HepG2 (cell line): ENCODE data around the gene VAMP8. TPM values are rescaled to one million over a fixed set of nuclear protein-coding genes. Genes with fewer than 3 reads are reported as not detected.
A peak's percentile ranks its signal among the peaks of the same experiment; 100 is the strongest.

Experiments used
- FOXA1 ChIP-seq, 2 experiments: fragments of 450-650 bp in 1 of 2; sonication (generic) in 1 of 2; formaldehyde crosslinking in 1 of 2; IDR thresholded peaks; 2 replicates each; pipeline versions ENCODE4 v1.4.0 to v1.6.1; 2016 to 2020; ENCODE audit warnings: missing genetic modification reagents in 1 of 2
- NFAT5 ChIP-seq: sonication (generic); formaldehyde crosslinking; IDR thresholded peaks from 2 replicates; pipeline ENCODE4 v1.4.0; 2020; ENCODE audit warnings: missing genetic modification reagents
- PAF1 ChIP-seq: IDR thresholded peaks from 2 replicates; pipeline ENCODE4 v1.6.1; 2016; ENCODE audit warnings: missing genetic modification reagents, missing compliant biosample characterization
- RARA ChIP-seq: IDR thresholded peaks from 2 replicates; pipeline ENCODE4 v1.6.1; 2016; ENCODE audit warnings: missing genetic modification reagents, missing compliant biosample characterization
- SOX13 ChIP-seq, 3 experiments: fragments of 450-650 bp in 1 of 3; sonication (generic) in 1 of 3; formaldehyde crosslinking in 1 of 3; IDR thresholded peaks in 2 of 3; conservative IDR thresholded peaks in 1 of 3; 2 replicates each; pipeline versions ENCODE4 v1.5.0 to v1.6.1; 2016 to 2020; ENCODE audit warnings: antibody characterized with exemption in 1 of 3, mild to moderate bottlenecking in 1 of 3, missing compliant biosample characterization in 1 of 3, missing genetic modification reagents in 1 of 3, moderate library complexity in 1 of 3
- SOX5 ChIP-seq: IDR thresholded peaks from 2 replicates; pipeline ENCODE4 v1.6.1; 2016; ENCODE audit warnings: borderline replicate concordance
- ZNF512 ChIP-seq: sonication (generic); formaldehyde crosslinking; IDR thresholded peaks from 2 replicates; pipeline ENCODE4 v1.4.0; 2020; ENCODE audit warnings: mild to moderate bottlenecking, missing genetic modification reagents
- polyA plus RNA-seq, 8 experiments: library from polyadenylated mRNA; depleted of rRNA in 3 of 8; stranded (reverse) in 7 of 8; unstranded in 1 of 8; fragments of >200 nt; fragmentation: Illumina TruSeq in 4 of 8; extraction: Trizol in 4 of 8; gene quantifications; 2 replicates each; pipeline versions ENCODE4 v1.2.1 to v1.2.3, GENCODE V29; 2011 to 2016; ENCODE audit warnings: low read depth in 4 of 8, missing spikeins in 1 of 8, mixed read lengths in 1 of 8; ENCODE audit not compliant: insufficient read depth in 1 of 8
- total RNA-seq, 5 experiments: library from RNA; depleted of rRNA; stranded (reverse); fragments of >200 nt; fragmentation: Illumina TruSeq; extraction: Trizol; gene quantifications; 2 replicates each; pipeline ENCODE4 v1.2.3, GENCODE V29; 2016; ENCODE audit warnings: low read depth in 1 of 5

Gene VAMP8
- total and polyA plus RNA-seq, 2 of the 13 experiments (the other 11 are each of a cell fraction or from before 2014, with no cell fraction given), result 83.3 to 157 TPM

- TF ChIP-seq ZNF512, result no peak
- peak; percentile 66 for TF ChIP-seq PAF1 (CRISPR knock-in tag)
- no peak for TF ChIP-seq NFAT5
- no peak for TF ChIP-seq SOX13 (IDR thresholded peaks at IDR 0.05)
- TF ChIP-seq SOX13 (CRISPR knock-in tag; conservative IDR thresholded peaks at IDR 0.05 in 1 of 2, IDR thresholded peaks at IDR 0.05 in 1 of 2), result peak in 1 of 2 experiments; percentile 67; a peak in 2 of 4 replicates
- TF ChIP-seq RARA, result peak; percentile 35; the same call in 1 of the 2 replicates
- TF ChIP-seq SOX5 (CRISPR knock-in tag), result peak; percentile 59; the same call in 1 of the 2 replicates
- TF ChIP-seq FOXA1 (IDR thresholded peaks at IDR 0.05), result no peak
- TF ChIP-seq FOXA1 (CRISPR knock-in tag; IDR thresholded peaks at IDR 0.05), result peak; percentile 69
Observed at GRCh38 chr2:85605406-85606115, 28.2 kb downstream of the VAMP8 start (continued).
